GM12872 (cell line): ENCODE measurements around the gene EPHA4.

Experiments used
- CTCF ChIP-seq: IDR thresholded peaks from 3 replicates; pipeline ENCODE4 v1.5.1; 2011; ENCODE audit warnings: low read depth, mild to moderate bottlenecking, low read length, moderate library complexity; ENCODE audit not compliant: insufficient read depth

EPHA4 gene

GRCh38 chr2:221480821-221481220 is 91.3 kb downstream of the EPHA4 start:
- no peak for TF ChIP-seq CTCF

GRCh38 chr2:221480163-221480562 is 91.9 kb downstream of the EPHA4 start:
- TF ChIP-seq CTCF: no peak

- no peak for TF ChIP-seq CTCF
Measured at GRCh38 chr2:221478485-221478863, 93.6 kb downstream of the EPHA4 start.

GRCh38 chr2:221477714-221478484 is 94.2 kb downstream of the EPHA4 start:
- no peak for TF ChIP-seq CTCF

GRCh38 chr2:221476195-221476594 is 95.9 kb downstream of the EPHA4 start:
- TF ChIP-seq CTCF: no peak

- TF ChIP-seq CTCF: no peak
Measured at GRCh38 chr2:221473451-221473850, 98.7 kb downstream of the EPHA4 start.

- no peak for TF ChIP-seq CTCF
Measured at GRCh38 chr2:221468317-221468716, 103.8 kb downstream of the EPHA4 start.

- no peak for TF ChIP-seq CTCF
Measured at GRCh38 chr2:221467610-221468009, 104.5 kb downstream of the EPHA4 start.
